Naive thymus-derived CD4-positive, alpha-beta T cell (primary cell): Measurements from ENCODE around the gene WDR64. TPM values are rescaled to one million over a fixed set of nuclear protein-coding genes. Genes with fewer than 3 reads are reported as not detected.

Experiments used
- ATAC-seq: fragments of 150-1000 bp; cut with Tn5 transposase; 2 replicates; pipeline ENCODE4 v1.10.0; 2021; ENCODE audit warnings: mild to moderate bottlenecking, moderate library complexity
- CTCF ChIA-PET: fragments of 350-600 bp; sonication (Branson Sonifier 250); formaldehyde crosslinking; loops from one replicate; lab custom pipeline; 2021; ENCODE audit warnings: antibody characterized with exemption; lab: Charles Lee
- POLR2A ChIA-PET: fragments of 350-600 bp; sonication (Branson Sonifier 250); formaldehyde crosslinking; loops from one replicate; lab custom pipeline; 2021; ENCODE audit warnings: antibody characterized with exemption, inconsistent platforms; lab: Charles Lee
- DNase-seq, 9 donors: peaks; one replicate each; pipeline versions ENCODE4 v3.0.0 to v3.0.0-alpha.2; 2020 to 2022; ENCODE audit warnings: mixed read lengths in 1 of 9
- H3K27ac ChIP-seq: one replicate; pipeline ENCODE4 v1.7.0; 2013; ENCODE audit warnings: mild to moderate bottlenecking, low read depth, low read length, moderate library complexity
- H3K27me3 ChIP-seq, 2 donors: one replicate each; pipeline ENCODE4 v1.7.0; 2013; ENCODE audit warnings: low read length in 2 of 2, mild to moderate bottlenecking in 2 of 2, moderate library complexity in 2 of 2; ENCODE audit not compliant: control insufficient read depth in 2 of 2, insufficient read depth in 2 of 2
- H3K36me3 ChIP-seq, 3 experiments: 1 replicate in 2 of 3; 2 replicates in 1 of 3; pipeline ENCODE4 v1.7.0; 2013; ENCODE audit warnings: low read length in 3 of 3, mild to moderate bottlenecking in 3 of 3, moderate library complexity in 1 of 3; ENCODE audit not compliant: insufficient read depth in 3 of 3, control insufficient read depth in 2 of 3
- H3K4me1 ChIP-seq, 2 donors: one replicate each; pipeline ENCODE4 v1.7.0; 2013; ENCODE audit warnings: low read length in 2 of 2, mild to moderate bottlenecking in 2 of 2, moderate library complexity in 1 of 2; ENCODE audit not compliant: control insufficient read depth in 2 of 2, insufficient read depth in 2 of 2
- H3K4me3 ChIP-seq: 2 replicates; pipeline ENCODE4 v1.7.0; 2013; ENCODE audit warnings: mild to moderate bottlenecking, low read length
- H3K9me3 ChIP-seq, 3 experiments: 1 replicate in 2 of 3; 2 replicates in 1 of 3; pipeline ENCODE4 v1.7.0; 2013; ENCODE audit warnings: low read length in 3 of 3; ENCODE audit not compliant: control insufficient read depth in 2 of 3
- H3K27ac Mint-ChIP-seq, 9 donors: one replicate each; pipeline ENCODE4 v1.8.0; 2020 to 2022; ENCODE audit warnings: mixed read lengths in 9 of 9, mild to moderate bottlenecking in 8 of 9, moderate library complexity in 5 of 9, inconsistent platforms in 2 of 9
- H3K27me3 Mint-ChIP-seq, 5 donors: one replicate each; pipeline ENCODE4 v1.8.0; 2021 to 2022; ENCODE audit warnings: mixed read lengths in 5 of 5, mild to moderate bottlenecking in 1 of 5
- H3K36me3 Mint-ChIP-seq, 5 donors: one replicate each; pipeline ENCODE4 v1.8.0; 2020 to 2022; ENCODE audit warnings: mixed read lengths in 5 of 5, mild to moderate bottlenecking in 3 of 5, inconsistent platforms in 1 of 5
- H3K4me1 Mint-ChIP-seq, 7 donors: one replicate each; pipeline ENCODE4 v1.8.0; 2020 to 2022; ENCODE audit warnings: mixed read lengths in 7 of 7, mild to moderate bottlenecking in 3 of 7, inconsistent platforms in 1 of 7
- H3K4me3 Mint-ChIP-seq, 10 donors: one replicate each; pipeline ENCODE4 v1.8.0; 2020 to 2022; ENCODE audit warnings: mild to moderate bottlenecking in 10 of 10, mixed read lengths in 10 of 10, moderate library complexity in 6 of 10, inconsistent platforms in 2 of 10
- H3K9me3 Mint-ChIP-seq, 11 donors: one replicate each; pipeline ENCODE4 v1.8.0; 2020 to 2022; ENCODE audit warnings: mixed read lengths in 11 of 11, mild to moderate bottlenecking in 4 of 11, inconsistent platforms in 1 of 11, moderate library complexity in 1 of 11
- intact Hi-C, 2 donors: fragments of 100-400 bp; cut with micrococcal nuclease; formaldehyde crosslinking; loops; one replicate each; pipeline ENCODE4 v1.15.1; 2023
- polyA plus RNA-seq, 2 donors: library from polyadenylated mRNA; unstranded; fragments of 300-500 nt; fragmentation: Illumina TruSeq; gene quantifications; one replicate each; pipeline ENCODE4 v1.2.3, GENCODE V29; 2021
- total RNA-seq, 6 experiments: library from RNA in 5 of 6; stranded (reverse) in 5 of 6; gene quantifications; 1 replicate in 5 of 6; 2 replicates in 1 of 6; pipeline ENCODE4 v1.2.3 and lab custom pipeline; 2021 to 2026

The WDR64 gene
- total and polyA plus RNA-seq, 7 experiments from 2014 or later: 0.22 to 0.66 (median 0.49) TPM

DNA sequence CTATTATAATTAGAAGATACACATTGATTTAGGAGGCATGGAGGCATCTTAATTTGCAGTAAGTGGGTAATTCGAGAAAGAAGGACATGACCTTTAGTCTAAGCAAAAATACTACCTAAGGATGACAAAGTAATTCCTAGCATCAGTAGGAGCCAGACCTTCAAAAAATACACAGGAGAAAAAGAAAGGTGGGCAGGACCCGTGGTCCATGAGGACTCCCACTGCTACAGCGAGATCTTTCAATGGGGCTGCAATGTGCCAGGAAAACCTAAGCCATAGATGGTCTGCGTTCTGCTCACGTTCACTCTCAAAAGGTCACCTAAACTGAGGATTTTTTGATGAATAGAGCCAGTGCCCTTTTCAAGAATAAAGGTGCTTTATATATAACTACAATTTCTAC is 185.3 kb downstream of the WDR64 start:
- no peak for ATAC-seq
- no peaks in the 10 kb centered on the region for H3K4me1 ChIP-seq
- H3K4me3 ChIP-seq: no peak overlapping the region
- H3K27me3 ChIP-seq: no peaks in the 10 kb centered on the region
- Mint-ChIP-seq H3K27ac (no peak overlapping the region), H3K4me3 (no peak overlapping the region), H3K27me3 (peaks cover 0 to 25% (median 10%) of the 10 kb centered on the region in 5 donors), H3K9me3 (no peaks in the 10 kb centered on the region), H3K36me3 (no peaks in the 10 kb centered on the region), H3K4me1 (peaks cover 0 to 2% (median 0%) of the 10 kb centered on the region in 7 donors)
- no peaks in the 10 kb centered on the region for H3K36me3 ChIP-seq
- H3K27ac ChIP-seq: no peak overlapping the region
- no peak for DNase-seq
- POLR2A ChIA-PET: interaction anchor here (0.6 kb wide), 1 partner anchor 10 kb away, joined by 3 read pairs; no protein-coding TSS in a partner anchor
- CTCF ChIA-PET: interaction anchor here (1.6 kb wide), 1 partner anchor 10 kb away, joined by 4 read pairs; no protein-coding TSS in a partner anchor
- H3K9me3 ChIP-seq: no peaks in the 10 kb centered on the region
- intact Hi-C loops: no loop called here

DNA sequence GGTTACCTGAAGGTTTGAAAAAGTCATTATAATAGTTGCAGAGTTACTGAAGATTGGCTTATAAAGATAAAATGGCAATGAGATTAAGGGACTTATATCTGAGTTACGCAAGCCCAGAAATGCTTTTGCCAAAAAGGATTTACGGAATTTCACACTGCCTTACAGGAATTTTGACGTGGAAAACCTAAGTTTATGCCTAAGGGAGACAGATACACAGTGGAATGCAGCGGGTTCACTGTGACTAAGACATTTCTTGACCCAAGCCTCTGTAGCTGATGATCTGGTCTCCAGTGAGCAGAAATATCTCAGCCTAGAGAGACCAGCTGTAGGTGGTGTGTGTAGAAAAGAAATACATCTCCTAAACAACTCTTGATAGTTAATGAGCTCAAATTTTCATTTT is 185.8 kb downstream of the WDR64 start:
- Mint-ChIP-seq H3K4me1 (peaks cover 0 to 2% (median 0%) of the 10 kb centered on the region in 7 donors), H3K27ac (no peak overlapping the region), H3K36me3 (no peaks in the 10 kb centered on the region), H3K27me3 (peaks cover 0 to 28% (median 7%) of the 10 kb centered on the region in 5 donors), H3K4me3 (no peak overlapping the region), H3K9me3 (no peaks in the 10 kb centered on the region)
- Histone ChIP-seq H3K9me3 (no peaks in the 10 kb centered on the region), H3K4me1 (no peaks in the 10 kb centered on the region), H3K27ac (no peak overlapping the region), H3K4me3 (no peak overlapping the region), H3K27me3 (no peaks in the 10 kb centered on the region), H3K36me3 (no peaks in the 10 kb centered on the region)
- CTCF ChIA-PET: interaction anchor here (1.6 kb wide), 1 partner anchor 9 kb away, joined by 4 read pairs; no protein-coding TSS in a partner anchor
- intact Hi-C loops: no loop called here
- POLR2A ChIA-PET: interaction anchor here (0.6 kb wide), 1 partner anchor 10 kb away, joined by 3 read pairs; no protein-coding TSS in a partner anchor
- no peak for ATAC-seq
- DNase-seq: no peak

DNA sequence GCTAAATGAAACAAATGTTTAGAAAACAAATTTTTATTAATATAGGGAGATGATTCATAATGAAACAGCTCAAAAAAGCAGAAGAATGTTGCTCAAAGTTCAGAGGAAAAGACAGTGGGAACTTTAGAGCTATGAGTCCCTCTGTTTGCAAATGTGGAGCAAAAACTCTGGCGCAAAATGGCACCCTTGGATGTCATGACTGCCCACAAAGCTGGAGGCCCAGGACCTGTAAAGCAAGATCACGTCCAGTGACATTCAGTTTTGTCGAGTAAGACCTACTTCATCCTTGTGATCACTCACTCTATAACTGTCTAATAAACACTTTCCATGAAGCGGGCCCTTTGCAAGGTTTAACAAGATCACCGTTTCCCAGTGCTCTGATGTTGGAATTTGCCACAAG is 186.8 kb downstream of the WDR64 start:
- H3K4me3 ChIP-seq: no peak overlapping the region

GRCh38 chr1:241839369-241839979 is 187.4 kb downstream of the WDR64 start:
- POLR2A ChIA-PET: no interaction called here

More for the DNA sequence above, 186.8 kb downstream of the WDR64 start:
- H3K9me3 ChIP-seq: no peaks in the 10 kb centered on the region
- CTCF ChIA-PET: interaction anchor here (1.3 to 1.6 kb wide), 2 partner anchors 8 to 11 kb away, joined by 3 to 4 read pairs; no protein-coding TSS in a partner anchor
- no peaks in the 10 kb centered on the region for H3K27me3 ChIP-seq
- ATAC-seq (no peak), DNase-seq (no peak)
- Mint-ChIP-seq H3K27ac (no peak overlapping the region), H3K36me3 (no peaks in the 10 kb centered on the region), H3K27me3 (peaks cover 0 to 26% (median 8%) of the 10 kb centered on the region in 5 donors), H3K4me1 (peaks cover 0 to 2% (median 0%) of the 10 kb centered on the region in 7 donors), H3K9me3 (no peaks in the 10 kb centered on the region), H3K4me3 (no peak overlapping the region)
- H3K36me3 ChIP-seq: no peaks in the 10 kb centered on the region
- intact Hi-C loops: no loop called here
- no peak overlapping the region for H3K27ac ChIP-seq
- POLR2A ChIA-PET: interaction anchor here (0.6 kb wide), 1 partner anchor 295 kb away, joined by 11 read pairs; no protein-coding TSS in a partner anchor
- no peaks in the 10 kb centered on the region for H3K4me1 ChIP-seq

GRCh38 chr1:241840164-241840563 is 188.1 kb downstream of the WDR64 start:
- ATAC-seq (no peak), DNase-seq (no peak)
- Histone ChIP-seq H3K36me3 (no peaks in the 10 kb centered on the region), H3K4me3 (no peak overlapping the region), H3K27me3 (no peaks in the 10 kb centered on the region), H3K4me1 (no peaks in the 10 kb centered on the region), H3K9me3 (no peaks in the 10 kb centered on the region), H3K27ac (no peak overlapping the region)
- Mint-ChIP-seq H3K36me3 (no peaks in the 10 kb centered on the region), H3K27me3 (peaks cover 0 to 21% (median 5%) of the 10 kb centered on the region in 5 donors), H3K27ac (no peak overlapping the region), H3K9me3 (no peaks in the 10 kb centered on the region), H3K4me1 (peaks cover 0 to 2% (median 0%) of the 10 kb centered on the region in 7 donors), H3K4me3 (no peak overlapping the region)
- ChIA-PET POLR2A (no interaction called here), CTCF (no interaction called here)
- intact Hi-C loops: no loop called here

More at GRCh38 chr1:241839369-241839979, 187.4 kb downstream of the WDR64 start:
- Histone ChIP-seq H3K27me3 (no peaks in the 10 kb centered on the region), H3K4me1 (no peaks in the 10 kb centered on the region), H3K9me3 (no peaks in the 10 kb centered on the region), H3K36me3 (no peaks in the 10 kb centered on the region), H3K27ac (no peak overlapping the region), H3K4me3 (no peak overlapping the region)
- intact Hi-C loops: no loop called here
- CTCF ChIA-PET: interaction anchor here (1.3 to 1.6 kb wide), 2 partner anchors 8 to 11 kb away, joined by 3 to 4 read pairs; no protein-coding TSS in a partner anchor
- H3K9me3 Mint-ChIP-seq: no peaks in the 10 kb centered on the region
- H3K4me1 Mint-ChIP-seq: peaks cover 0 to 2% (median 0%) of the 10 kb centered on the region in 7 donors
- H3K36me3 Mint-ChIP-seq: no peaks in the 10 kb centered on the region
- H3K4me3 Mint-ChIP-seq: no peak overlapping the region
- peaks cover 0 to 21% (median 8%) of the 10 kb centered on the region in 5 donors for H3K27me3 Mint-ChIP-seq
- H3K27ac Mint-ChIP-seq: no peak overlapping the region
- DNase-seq (no peak), ATAC-seq (no peak)

DNA sequence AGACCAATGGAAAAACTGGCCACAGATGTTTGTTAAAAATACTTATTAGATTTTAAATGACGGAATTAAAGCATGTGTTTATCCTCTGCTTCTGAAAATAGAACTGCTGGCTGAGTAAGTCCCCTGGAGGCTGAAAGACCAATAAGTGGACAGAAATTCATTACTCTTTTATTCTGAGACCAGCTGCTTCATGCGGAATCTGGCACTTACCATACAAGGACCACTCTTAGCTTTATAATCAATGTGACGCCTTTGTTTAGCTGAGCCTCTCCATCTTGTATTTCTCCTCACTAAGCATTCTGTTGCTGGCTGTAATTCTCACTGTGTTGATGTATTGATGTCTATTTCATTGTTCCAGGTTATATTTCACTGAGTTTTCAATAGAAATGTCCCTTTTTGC is 189.6 kb downstream of the WDR64 start:
- ATAC-seq (no peak), DNase-seq (no peak)
- intact Hi-C loops: no loop called here
- H3K27ac Mint-ChIP-seq: no peak overlapping the region
- ChIA-PET CTCF (no interaction called here), POLR2A (no interaction called here)
- peaks cover 0 to 12% (median 5%) of the 10 kb centered on the region in 5 donors for H3K27me3 Mint-ChIP-seq
- Histone ChIP-seq H3K9me3 (no peaks in the 10 kb centered on the region), H3K4me1 (no peaks in the 10 kb centered on the region), H3K27ac (no peak overlapping the region), H3K36me3 (no peaks in the 10 kb centered on the region), H3K4me3 (no peak overlapping the region), H3K27me3 (no peaks in the 10 kb centered on the region)
- peaks cover 0 to 3% (median 0%) of the 10 kb centered on the region in 7 donors for H3K4me1 Mint-ChIP-seq
- no peak overlapping the region for H3K4me3 Mint-ChIP-seq
- no peaks in the 10 kb centered on the region for H3K36me3 Mint-ChIP-seq
- no peaks in the 10 kb centered on the region for H3K9me3 Mint-ChIP-seq
